B cell (primary cell): ENCODE results near the gene PIK3R4. TPM values are rescaled to one million over a fixed set of nuclear protein-coding genes. Genes with fewer than 3 reads are reported as not detected.

Source experiments
- ATAC-seq: fragments of 200-7000 bp; cut with Tn5 transposase; one replicate; pipeline ENCODE4 v1.10.0; 2021; ENCODE audit warnings: low read depth, mild to moderate bottlenecking, moderate number of reproducible peaks, moderate library complexity
- CTCF ChIA-PET: fragments of 350-600 bp; sonication (Branson Sonifier 250); formaldehyde crosslinking; loops from one replicate; lab custom pipeline; 2021; ENCODE audit warnings: antibody characterized with exemption, inconsistent platforms; lab: Charles Lee
- POLR2A ChIA-PET: fragments of 350-600 bp; sonication (Branson Sonifier 250); formaldehyde crosslinking; loops from one replicate; lab custom pipeline; 2021; ENCODE audit warnings: antibody characterized with exemption; lab: Charles Lee
- DNase-seq: peaks from one replicate; pipeline ENCODE4 v3.0.0; 2013
- H2AFZ ChIP-seq: 2 replicates; pipeline ENCODE4 v1.6.1; 2012; ENCODE audit warnings: mild to moderate bottlenecking, low read depth, low read length; ENCODE audit not compliant: insufficient read depth, poor library complexity, severe bottlenecking
- H3K27ac ChIP-seq, 2 donors: 1 replicate in 1 of 2; 2 replicates in 1 of 2; pipeline ENCODE4 v1.5.1; 2012 to 2013; ENCODE audit warnings: low read length in 2 of 2, mild to moderate bottlenecking in 2 of 2, moderate library complexity in 1 of 2
- H3K27me3 ChIP-seq, 4 experiments: fragments of 200-600 bp in 1 of 4; sonication (generic) in 1 of 4; replicated peaks in 1 of 4; 1 replicate in 2 of 4; 2 replicates in 2 of 4; pipeline versions ENCODE4 v1.6.1 to v1.7.0; 2013 to 2016; ENCODE audit warnings: low read length in 3 of 4, mild to moderate bottlenecking in 2 of 4, mixed read lengths in 1 of 4, moderate library complexity in 1 of 4; ENCODE audit not compliant: insufficient read depth in 4 of 4, control insufficient read depth in 3 of 4; ENCODE audit errors: control extremely low read depth in 1 of 4
- H3K36me3 ChIP-seq, 2 experiments: replicated peaks in 1 of 2; 1 replicate in 1 of 2; 2 replicates in 1 of 2; pipeline versions ENCODE4 v1.6.1 to v1.7.1; 2013; ENCODE audit warnings: low read length in 1 of 2; ENCODE audit not compliant: insufficient read depth in 2 of 2, control insufficient read depth in 1 of 2; ENCODE audit errors: control extremely low read depth in 1 of 2, extremely low read depth in 1 of 2
- H3K4me1 ChIP-seq, 2 donors: fragments of 200-600 bp in 1 of 2; sonication (generic) in 1 of 2; 1 replicate in 1 of 2; 2 replicates in 1 of 2; pipeline versions ENCODE4 v1.5.1 to v1.6.1; 2013 to 2017; ENCODE audit warnings: low read length in 2 of 2; ENCODE audit not compliant: control insufficient read depth in 2 of 2, insufficient read depth in 2 of 2
- H3K4me2 ChIP-seq: replicated peaks from 2 replicates; pipeline ENCODE3; 2012; ENCODE audit warnings: mild to moderate bottlenecking, low read depth, low read length; ENCODE audit not compliant: poor library complexity, severe bottlenecking
- H3K4me3 ChIP-seq, 5 experiments: fragments of 200-600 bp in 1 of 5; sonication (generic) in 1 of 5; 1 replicate in 3 of 5; 2 replicates in 2 of 5; pipeline versions ENCODE4 v1.5.1 to v1.7.0; 2011 to 2016; ENCODE audit warnings: low read length in 4 of 5, mild to moderate bottlenecking in 4 of 5, low read depth in 2 of 5, control low read depth in 1 of 5, moderate library complexity in 1 of 5; ENCODE audit not compliant: insufficient read depth in 1 of 5; ENCODE audit errors: control extremely low read depth in 1 of 5, extremely low read depth in 1 of 5
- H3K79me2 ChIP-seq: fragments of 200-600 bp; sonication (generic); one replicate; pipeline ENCODE4 v1.6.0; 2016; ENCODE audit warnings: low read length; ENCODE audit not compliant: control insufficient read depth, insufficient read depth
- H3K9ac ChIP-seq: fragments of 200-600 bp; sonication (generic); 2 replicates; pipeline ENCODE4 v1.6.1; 2017; ENCODE audit warnings: mild to moderate bottlenecking, low read length, moderate library complexity
- H3K9me3 ChIP-seq, 3 donors: one replicate each; pipeline versions ENCODE4 v1.6.1 to v1.7.1; 2013; ENCODE audit warnings: low read length in 2 of 3; ENCODE audit not compliant: control insufficient read depth in 2 of 3, insufficient read depth in 1 of 3; ENCODE audit errors: control extremely low read depth in 1 of 3
- H4K20me1 ChIP-seq: 2 replicates; pipeline ENCODE4 v1.6.0; 2012; ENCODE audit warnings: mild to moderate bottlenecking, low read length; ENCODE audit not compliant: insufficient read depth, control insufficient read depth, poor library complexity, severe bottlenecking
- H3K27ac Mint-ChIP-seq: one replicate; pipeline ENCODE4 v1.8.0; 2021; ENCODE audit warnings: mixed read lengths
- H3K27me3 Mint-ChIP-seq: one replicate; pipeline ENCODE4 v1.8.0; 2021; ENCODE audit warnings: mixed read lengths
- H3K4me1 Mint-ChIP-seq: one replicate; pipeline ENCODE4 v1.8.0; 2021; ENCODE audit warnings: mixed read lengths
- H3K4me3 Mint-ChIP-seq: one replicate; pipeline ENCODE4 v1.8.0; 2021; ENCODE audit warnings: mixed read lengths
- H3K9me3 Mint-ChIP-seq: one replicate; pipeline ENCODE4 v1.8.0; 2022; ENCODE audit warnings: mixed read lengths; ENCODE audit not compliant: insufficient read depth
- EZH2 ChIP-seq: IDR thresholded peaks from 2 replicates; pipeline ENCODE4 v1.6.1; 2012; ENCODE audit warnings: borderline replicate concordance, low read depth, mild to moderate bottlenecking, moderate library complexity, low read length; ENCODE audit not compliant: insufficient read depth, poor library complexity, severe bottlenecking
- WGBS: methylation state at CpG from one replicate; pipeline ENCODE4 v1.1.5; 2013; ENCODE audit warnings: missing lambda C conversion rate; ENCODE audit not compliant: insufficient coverage; 5-methylcytosine and 5-hydroxymethylcytosine counted together
- intact Hi-C: fragments of 100-400 bp; cut with micrococcal nuclease; formaldehyde crosslinking; loops from one replicate; pipeline ENCODE4 v1.10.0; 2022
- polyA plus RNA-seq: library from polyadenylated mRNA; depleted of rRNA; stranded (reverse); fragments of >200 nt; gene quantifications from 2 replicates; pipeline ENCODE4 v1.2.3, GENCODE V29; 2012
- total RNA-seq, 2 donors: library from RNA; stranded (reverse); fragments of 120-200 nt in 1 of 2; gene quantifications; 1 replicate in 1 of 2; 2 replicates in 1 of 2; pipeline versions ENCODE4 v1.2.3 to v1.2.4, GENCODE V29; 2013 to 2022
- TF ChIP-seq, protein P1 (sequence below): fragments of 200-600 bp; IDR thresholded peaks from one replicate; pipeline ENCODE4 v1.8.0; 2022; ENCODE audit warnings: antibody characterized with exemption, mild to moderate bottlenecking

Gene PIK3R4
- total and polyA plus RNA-seq, 2 donors (not counting 1 experiment from before 2014, with no cell fraction given): 23.9 to 27.1 TPM

DNA sequence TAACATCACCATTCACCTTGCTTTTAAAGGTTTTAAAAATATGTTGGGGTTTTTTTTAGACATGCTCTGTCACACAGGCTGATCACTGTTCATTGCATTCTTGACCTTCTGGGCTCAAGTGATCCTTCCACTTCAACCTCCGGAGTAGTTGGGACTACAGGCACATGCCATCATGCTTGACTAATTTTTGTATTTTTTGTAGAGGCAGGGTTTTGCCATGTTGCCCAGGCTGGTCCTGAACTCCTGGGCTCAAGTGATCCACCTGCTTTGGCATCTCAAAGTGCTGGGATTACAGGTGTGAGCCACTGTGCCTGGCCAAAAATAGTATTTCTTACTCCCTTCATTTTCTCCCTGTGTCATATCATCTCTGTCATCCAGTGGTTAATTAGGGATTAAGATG, 101.4 kb downstream of the PIK3R4 start:
- H2AFZ ChIP-seq: no peak overlapping the region
- Mint-ChIP-seq H3K9me3 (peaks cover 2% of the 10 kb centered on the region), H3K4me1 (no peaks in the 10 kb centered on the region), H3K27ac (no peak overlapping the region), H3K27me3 (peaks cover 6% of the 10 kb centered on the region), H3K4me3 (no peak overlapping the region)
- H4K20me1 ChIP-seq: no peaks in the 10 kb centered on the region
- H3K27me3 ChIP-seq: peaks cover 0 to 6% (median 0%) of the 10 kb centered on the region in 4 experiments
- H3K9me3 ChIP-seq: no peaks in the 10 kb centered on the region
- H3K4me2 ChIP-seq: no peak overlapping the region
- ChIA-PET POLR2A (no interaction called here), CTCF (no interaction called here)
- no peaks in the 10 kb centered on the region for H3K79me2 ChIP-seq
- no peak overlapping the region for H3K4me3 ChIP-seq
- 100% methylated on average over 1 of the region's 1 CpG for WGBS
- no peak for DNase-seq
- no peak overlapping the region for H3K27ac ChIP-seq
- no peaks in the 10 kb centered on the region for H3K36me3 ChIP-seq
- intact Hi-C loops: no loop called here
- TF ChIP-seq EZH2: no peak
- TF ChIP-seq, protein P1, sequence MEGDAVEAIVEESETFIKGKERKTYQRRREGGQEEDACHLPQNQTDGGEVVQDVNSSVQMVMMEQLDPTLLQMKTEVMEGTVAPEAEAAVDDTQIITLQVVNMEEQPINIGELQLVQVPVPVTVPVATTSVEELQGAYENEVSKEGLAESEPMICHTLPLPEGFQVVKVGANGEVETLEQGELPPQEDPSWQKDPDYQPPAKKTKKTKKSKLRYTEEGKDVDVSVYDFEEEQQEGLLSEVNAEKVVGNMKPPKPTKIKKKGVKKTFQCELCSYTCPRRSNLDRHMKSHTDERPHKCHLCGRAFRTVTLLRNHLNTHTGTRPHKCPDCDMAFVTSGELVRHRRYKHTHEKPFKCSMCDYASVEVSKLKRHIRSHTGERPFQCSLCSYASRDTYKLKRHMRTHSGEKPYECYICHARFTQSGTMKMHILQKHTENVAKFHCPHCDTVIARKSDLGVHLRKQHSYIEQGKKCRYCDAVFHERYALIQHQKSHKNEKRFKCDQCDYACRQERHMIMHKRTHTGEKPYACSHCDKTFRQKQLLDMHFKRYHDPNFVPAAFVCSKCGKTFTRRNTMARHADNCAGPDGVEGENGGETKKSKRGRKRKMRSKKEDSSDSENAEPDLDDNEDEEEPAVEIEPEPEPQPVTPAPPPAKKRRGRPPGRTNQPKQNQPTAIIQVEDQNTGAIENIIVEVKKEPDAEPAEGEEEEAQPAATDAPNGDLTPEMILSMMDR: no peak
- no peak overlapping the region for H3K9ac ChIP-seq
- ATAC-seq: no peak
- H3K4me1 ChIP-seq: no peaks in the 10 kb centered on the region

DNA sequence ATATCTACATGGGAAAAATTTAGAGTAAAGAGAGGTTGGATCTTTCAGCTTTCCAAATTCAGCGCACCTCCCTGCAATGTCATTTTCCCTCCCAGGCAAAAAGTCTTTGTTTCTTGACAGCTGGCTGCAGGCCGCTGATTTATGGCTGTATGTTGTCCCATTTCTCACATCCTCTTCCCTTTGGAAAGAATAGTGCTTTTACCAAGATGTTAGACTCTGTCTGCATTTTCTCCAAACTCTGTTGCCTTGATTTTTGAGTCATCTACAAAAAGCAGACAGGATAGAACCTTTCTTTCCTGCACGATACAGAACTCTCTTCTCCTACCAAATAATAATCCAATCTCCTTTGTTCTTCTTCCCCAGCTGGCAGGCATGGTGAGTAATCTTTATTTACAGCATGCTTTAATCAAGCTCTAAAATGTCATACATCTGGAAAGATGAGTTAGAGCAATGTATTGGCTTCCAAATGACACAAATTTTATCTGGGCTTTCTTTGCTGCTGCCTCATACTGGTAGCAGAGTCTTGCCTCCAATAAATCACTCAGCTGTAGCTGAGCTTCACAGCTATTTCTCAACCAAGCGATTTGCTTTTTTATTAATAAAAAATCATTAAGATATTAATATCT, 101.9 kb downstream of the PIK3R4 start:
- Mint-ChIP-seq H3K27ac (no peak overlapping the region), H3K4me3 (no peak overlapping the region), H3K27me3 (peaks cover 6% of the 10 kb centered on the region), H3K9me3 (peaks cover 2% of the 10 kb centered on the region), H3K4me1 (no peaks in the 10 kb centered on the region)
- Histone ChIP-seq H3K36me3 (no peaks in the 10 kb centered on the region), H3K27ac (no peak overlapping the region), H3K79me2 (no peaks in the 10 kb centered on the region), H3K4me3 (no peak overlapping the region), H3K4me2 (no peak overlapping the region), H3K9ac (no peak overlapping the region), H2AFZ (no peak overlapping the region), H3K27me3 (peaks cover 0 to 6% (median 0%) of the 10 kb centered on the region in 4 experiments), H4K20me1 (no peaks in the 10 kb centered on the region), H3K4me1 (no peaks in the 10 kb centered on the region), H3K9me3 (no peaks in the 10 kb centered on the region)
- ATAC-seq (no peak), DNase-seq (no peak)
- POLR2A ChIA-PET: no interaction called here
- CTCF ChIA-PET: no interaction called here
- intact Hi-C loops: no loop called here
- 100% methylated on average over 1 of the region's 4 CpGs for WGBS
- TF ChIP-seq EZH2: no peak
- TF ChIP-seq, protein P1: no peak
